K562 (cell line): Measurements from ENCODE around the gene ANKRD44. TPM values are rescaled to one million over a fixed set of nuclear protein-coding genes. Genes with fewer than 3 reads are reported as not detected.

Experiments
- ATAC-seq: fragments of 200-7000 bp; cut with Tn5 transposase; 3 replicates; pipeline ENCODE4 v1.9.1; 2020; ENCODE audit warnings: moderate library complexity
- BruUV-seq: library from RNA; stranded (reverse); fragments of 400-500 nt; replicated peaks from 2 replicates; lab custom pipeline; 2021; lab: Mats Ljungman, UMichigan
- CTCF ChIA-PET: fragments of 300-600 bp; formaldehyde crosslinking; extraction: SDS; loops from one replicate; lab custom pipeline; 2021; ENCODE audit warnings: low intra/inter-chr PET ratio; lab: Yijun Ruan, JAX
- POLR2A ChIA-PET: fragments of 300-600, 350-650 bp; sonication (Branson Sonifier 250); formaldehyde crosslinking; extraction: SDS; loops from one replicate; lab custom pipeline; 2021; ENCODE audit warnings: antibody characterized with exemption, inconsistent platforms; lab: Yijun Ruan, JAX
- DNase-seq, 4 experiments: peaks; one replicate each; pipeline versions ENCODE4 v3.0.0 to v3.0.0-alpha.2; 2011 to 2018; ENCODE audit warnings: low spot score in 3 of 4, mixed read lengths in 3 of 4; ENCODE audit errors: extremely low read depth in 1 of 4
- FAIRE-seq: peaks from 2 replicates; lab custom pipeline; 2011; peaks lifted over from hg19 to GRCh38; lab: Jason Lieb, UNC
- H2AFZ ChIP-seq: 2 replicates; pipeline ENCODE4 v1.6.0; 2011; ENCODE audit warnings: low read depth, low read length, control low read depth, inconsistent platforms
- H3K27ac ChIP-seq: fragments of 200-600 bp; 3 replicates; pipeline ENCODE4 v1.8.0; 2011; ENCODE audit warnings: low read depth, mild to moderate bottlenecking, control low read depth, inconsistent platforms, low read length, moderate library complexity, mixed read lengths; ENCODE audit errors: extremely low read depth
- H3K27me3 ChIP-seq, 2 experiments: fragments of 300-600 bp in 1 of 2; 2 replicates in 1 of 2; 3 replicates in 1 of 2; pipeline versions ENCODE4 v1.6.0 to v1.8.0; 2011; ENCODE audit warnings: inconsistent platforms in 2 of 2, low read length in 2 of 2, mild to moderate bottlenecking in 1 of 2, mixed read lengths in 1 of 2, moderate library complexity in 1 of 2; ENCODE audit not compliant: control insufficient read depth in 2 of 2, insufficient read depth in 2 of 2
- H3K36me3 ChIP-seq: fragments of 300-600 bp; 3 replicates; pipeline ENCODE4 v1.8.0; 2011; ENCODE audit warnings: mild to moderate bottlenecking, low read length, inconsistent platforms; ENCODE audit not compliant: control insufficient read depth, insufficient read depth
- H3K4me1 ChIP-seq, 2 experiments: fragments of 200-600 bp in 1 of 2; replicated peaks in 1 of 2; 2 replicates in 1 of 2; 3 replicates in 1 of 2; pipeline versions ENCODE4 v1.5.1 to v1.8.0; 2011; ENCODE audit warnings: inconsistent platforms in 2 of 2, low read length in 2 of 2, mild to moderate bottlenecking in 1 of 2, mixed read lengths in 1 of 2, moderate library complexity in 1 of 2; ENCODE audit not compliant: control insufficient read depth in 2 of 2, insufficient read depth in 2 of 2
- H3K4me2 ChIP-seq: 2 replicates; pipeline ENCODE4 v1.6.1; 2011; ENCODE audit warnings: low read length, control low read depth, inconsistent platforms, mixed read lengths; ENCODE audit not compliant: insufficient read depth
- H3K4me3 ChIP-seq: fragments of 200-600 bp; sonication (generic), shearing (Covaris generic); 2 replicates; pipeline ENCODE4 v1.5.1; 2016; ENCODE audit warnings: control low read depth, inconsistent platforms
- H3K79me2 ChIP-seq: fragments of 200-600 bp; 3 replicates; pipeline ENCODE4 v1.8.0; 2011; ENCODE audit warnings: low read length, inconsistent platforms; ENCODE audit not compliant: control insufficient read depth, insufficient read depth
- H3K9ac ChIP-seq, 2 experiments: 2 replicates each; pipeline versions ENCODE4 v1.6.0 to v1.6.1; 2011; ENCODE audit warnings: low read depth in 2 of 2, low read length in 2 of 2, control low read depth in 1 of 2, inconsistent platforms in 1 of 2, mild to moderate bottlenecking in 1 of 2, mixed read lengths in 1 of 2; ENCODE audit not compliant: insufficient read depth in 1 of 2
- H3K9me1 ChIP-seq: one replicate; pipeline ENCODE4 v1.6.0; 2011; ENCODE audit warnings: inconsistent platforms, mild to moderate bottlenecking, low read length, moderate library complexity; ENCODE audit not compliant: control insufficient read depth, insufficient read depth
- H3K9me3 ChIP-seq: replicated peaks from 2 replicates; pipeline ENCODE4 v1.5.1; 2011; ENCODE audit warnings: low read depth, low read length, inconsistent platforms; ENCODE audit not compliant: control insufficient read depth, insufficient read depth
- H4K20me1 ChIP-seq: replicated peaks from 2 replicates; pipeline ENCODE4 v1.6.1; 2011; ENCODE audit warnings: low read length, inconsistent platforms, mixed read lengths; ENCODE audit not compliant: control insufficient read depth, insufficient read depth
- C11orf30 ChIP-seq: fragments of 450-650 bp; IDR thresholded peaks from 2 replicates; pipeline ENCODE4 v1.6.1; 2016; ENCODE audit warnings: low read depth, mild to moderate bottlenecking
- GTF2E2 ChIP-seq: fragments of 200-800 bp; sonication (Bioruptor generic); IDR thresholded peaks from 2 replicates; pipeline ENCODE4 v1.6.1; 2016; ENCODE audit warnings: missing genetic modification characterization, missing compliant biosample characterization
- PHTF2 ChIP-seq: fragments of 250-450 bp; sonication (Bioruptor Pico); IDR thresholded peaks from 2 replicates; pipeline ENCODE4 v1.5.0; 2021; ENCODE audit warnings: mild to moderate bottlenecking
- POLR2B ChIP-seq: fragments of 450-650 bp; IDR thresholded peaks from 2 replicates; pipeline ENCODE4 v1.6.1; 2018; ENCODE audit warnings: low read depth; ENCODE audit not compliant: partially characterized antibody
- PURB ChIP-seq: sonication (generic); formaldehyde crosslinking; IDR thresholded peaks from 2 replicates; pipeline ENCODE4 v1.9.0; 2021; ENCODE audit warnings: low read depth, mild to moderate bottlenecking, missing genetic modification reagents
- YY1 ChIP-seq, 3 experiments: IDR thresholded peaks; 2 replicates each; pipeline ENCODE4 v1.6.1; 2011; ENCODE audit warnings: low read length in 2 of 3, mild to moderate bottlenecking in 2 of 3, moderate library complexity in 2 of 3, borderline replicate concordance in 1 of 3, control low read depth in 1 of 3, low read depth in 1 of 3; ENCODE audit not compliant: insufficient read depth in 3 of 3, insufficient replicate concordance in 2 of 3, control insufficient read depth in 1 of 3, insufficient read length in 1 of 3; ENCODE audit errors: extremely low read depth in 1 of 3
- ZFP30 ChIP-seq: fragments of 250-450 bp; sonication (Bioruptor Pico); IDR thresholded peaks from 2 replicates; pipeline ENCODE4 v1.8.0; 2022; ENCODE audit warnings: moderate library complexity, mild to moderate bottlenecking, inconsistent platforms, borderline replicate concordance
- ZNF316 ChIP-seq: fragments of 450-650 bp; IDR thresholded peaks from 2 replicates; pipeline ENCODE4 v1.6.1; 2016
- ZNF57 ChIP-seq: fragments of 450-650 bp; formaldehyde crosslinking; IDR thresholded peaks from 2 replicates; pipeline ENCODE4 v1.4.0; 2020; ENCODE audit warnings: mild to moderate bottlenecking, moderate library complexity
- whole genome bisulfite sequencing: fragments of 100-300 bp; shearing (Covaris generic); methylation state at CpG from one replicate; pipeline ENCODE4 v1.1.6; 2016; ENCODE audit warnings: low coverage, mixed read lengths; ENCODE audit not compliant: insufficient coverage; ENCODE audit errors: missing lambda C conversion rate; 5-methylcytosine and 5-hydroxymethylcytosine counted together
- in situ Hi-C: fragments of 300-500 bp; cut with MboI; formaldehyde crosslinking; loops from 4 replicates; pipeline ENCODE4 v1.15.0; 2018; ENCODE audit warnings: inconsistent platforms, mixed read lengths
- intact Hi-C: fragments of 100-400 bp; cut with micrococcal nuclease; formaldehyde crosslinking; loops from 2 replicates; pipeline ENCODE4 v1.14.2; 2022
- polyA plus RNA-seq, 8 experiments: library from polyadenylated mRNA; depleted of rRNA in 4 of 8; stranded (reverse) in 5 of 8; unstranded in 3 of 8; fragments of >200 nt; fragmentation: Nextera tagmentation in 2 of 8; fragmentation: Illumina TruSeq in 1 of 8; extraction: Ambion mirVana in 2 of 8; extraction: Trizol in 1 of 8; gene quantifications; 2 replicates each; pipeline versions ENCODE4 v1.2.1 to v1.2.3, GENCODE V29; 2011 to 2014; ENCODE audit warnings: inconsistent platforms in 1 of 8, missing spikeins in 1 of 8
- total RNA-seq, 7 experiments: library from RNA; depleted of rRNA in 6 of 7; stranded (reverse); fragments of >200 nt in 6 of 7; fragmentation: Illumina TruSeq in 2 of 7; extraction: Trizol in 2 of 7; gene quantifications; 2 replicates each; pipeline versions ENCODE4 v1.2.1 to v1.2.3, GENCODE V29; 2011 to 2021; ENCODE audit warnings: low replicate concordance in 1 of 7
- TF ChIP-seq, protein P1 (sequence below): IDR thresholded peaks from 3 replicates; pipeline ENCODE4 v1.6.1; 2011; ENCODE audit warnings: borderline replicate concordance, mild to moderate bottlenecking; ENCODE audit not compliant: insufficient read length, insufficient read depth

Gene ANKRD44
- total and polyA plus RNA-seq, 9 of the 15 experiments (the other 6 are each of a cell fraction or from before 2014, with no cell fraction given): 0.03 to 0.64 (median 0.07) TPM; not detected in 3

DNA sequence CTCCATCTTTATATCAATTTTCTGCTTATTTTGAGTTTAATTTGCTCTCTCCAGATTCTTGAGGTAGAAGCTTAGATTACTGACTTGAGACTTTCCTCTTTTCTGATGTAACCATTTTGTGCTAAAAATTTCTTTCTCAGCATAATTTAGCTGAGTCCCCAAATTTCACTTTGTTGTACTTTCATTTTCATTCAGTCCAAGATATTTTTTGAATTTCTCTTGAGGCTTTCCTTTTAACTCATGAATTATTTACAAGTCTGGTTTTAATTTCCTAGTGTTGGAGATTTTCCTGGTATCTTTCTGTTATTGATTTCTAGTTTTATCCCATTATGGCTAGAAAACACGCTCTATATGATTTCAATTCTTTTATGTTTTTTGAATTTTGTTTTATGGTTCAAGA, 239.4 kb downstream of the ANKRD44 start:
- Histone ChIP-seq H2AFZ (no peak overlapping the region), H3K36me3 (no peaks in the 10 kb centered on the region)
- peak; percentile 55 for TF ChIP-seq ZNF316
- TF ChIP-seq C11orf30: peak; percentile 27; the same call in 1 of the 2 replicates
- no peak for TF ChIP-seq ZNF57 (CRISPR knock-in tag)
- TF ChIP-seq, all 486 proteins: peak for 2
- no peak for DNase-seq
- ChIA-PET CTCF (no interaction called here), POLR2A (no interaction called here)
- Histone ChIP-seq H3K9me3 (no peaks in the 10 kb centered on the region), H3K4me3 (no peak overlapping the region), H3K9ac (no peak overlapping the region), H4K20me1 (no peaks in the 10 kb centered on the region), H3K27ac (no peak overlapping the region), H3K79me2 (no peaks in the 10 kb centered on the region), H3K27me3 (no peaks in the 10 kb centered on the region), H3K4me2 (no peak overlapping the region), H3K4me1 (no peaks in the 10 kb centered on the region), H3K9me1 (no peaks in the 10 kb centered on the region)
- FAIRE-seq: no peak
- in situ Hi-C loops (no loop called here), intact Hi-C loops (loop anchor here (10.0 kb wide), 1 partner anchor 304 kb away; no protein-coding TSS in a partner anchor)
- BruUV-seq: no TSS peak
- WGBS: 0% methylated on average over 1 of the region's 1 CpG
- no peak for ATAC-seq

DNA sequence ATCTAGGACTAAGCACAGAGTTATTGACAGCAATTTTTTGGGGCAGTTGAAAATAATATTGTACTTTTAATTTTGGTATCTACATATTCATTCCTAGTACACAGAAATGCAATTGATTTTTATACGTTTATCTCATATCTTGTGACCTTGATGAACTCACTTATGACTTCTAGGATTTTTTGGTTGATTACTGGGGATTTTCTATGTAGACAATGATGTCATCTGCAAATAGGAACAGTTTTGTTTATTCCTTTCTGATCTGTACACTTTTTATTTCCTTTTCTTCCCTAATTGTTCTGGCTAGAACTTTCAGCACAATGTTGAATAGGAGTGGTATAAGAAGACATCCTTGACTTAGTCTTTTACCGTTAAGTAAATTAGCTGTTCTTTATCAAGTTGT, 240.6 kb downstream of the ANKRD44 start:
- no peak overlapping the region for H3K27ac ChIP-seq
- H3K4me3 ChIP-seq: no peak overlapping the region
- FAIRE-seq (no peak), DNase-seq (no peak), ATAC-seq (no peak)
- H3K9me3 ChIP-seq: no peaks in the 10 kb centered on the region
- no peaks in the 10 kb centered on the region for H3K79me2 ChIP-seq
- no TSS peak for BruUV-seq
- no peak overlapping the region for H3K9ac ChIP-seq
- intact Hi-C loops (loop anchor here (10.0 kb wide), 1 partner anchor 305 kb away; no protein-coding TSS in a partner anchor), in situ Hi-C loops (no loop called here)
- no peaks in the 10 kb centered on the region for H3K4me1 ChIP-seq
- no peak for TF ChIP-seq YY1 (IDR thresholded peaks at IDR 0.05; ENCODE audit: borderline replicate concordance in 1 of 3, control insufficient read depth in 1 of 3, extremely low read depth in 1 of 3, insufficient read depth in 3 of 3, insufficient read length in 1 of 3, insufficient replicate concordance in 2 of 3, low read depth in 1 of 3, low read length in 2 of 3)
- TF ChIP-seq PURB (CRISPR knock-in tag): no peak
- TF ChIP-seq POLR2B: no peak
- no peak for TF ChIP-seq PHTF2 (CRISPR knock-in tag)
- TF ChIP-seq, protein P1, sequence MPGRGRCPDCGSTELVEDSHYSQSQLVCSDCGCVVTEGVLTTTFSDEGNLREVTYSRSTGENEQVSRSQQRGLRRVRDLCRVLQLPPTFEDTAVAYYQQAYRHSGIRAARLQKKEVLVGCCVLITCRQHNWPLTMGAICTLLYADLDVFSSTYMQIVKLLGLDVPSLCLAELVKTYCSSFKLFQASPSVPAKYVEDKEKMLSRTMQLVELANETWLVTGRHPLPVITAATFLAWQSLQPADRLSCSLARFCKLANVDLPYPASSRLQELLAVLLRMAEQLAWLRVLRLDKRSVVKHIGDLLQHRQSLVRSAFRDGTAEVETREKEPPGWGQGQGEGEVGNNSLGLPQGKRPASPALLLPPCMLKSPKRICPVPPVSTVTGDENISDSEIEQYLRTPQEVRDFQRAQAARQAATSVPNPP: no peak
- no peak for TF ChIP-seq ZFP30 (CRISPR knock-in tag)
- no peak for TF ChIP-seq GTF2E2 (tag)
- POLR2A ChIA-PET: no interaction called here
- H3K4me2 ChIP-seq: no peak overlapping the region
- CTCF ChIA-PET: no interaction called here
- no peaks in the 10 kb centered on the region for H3K27me3 ChIP-seq
- H2AFZ ChIP-seq: no peak overlapping the region
- 0% methylated on average over 2 of the region's 2 CpGs for whole genome bisulfite sequencing
- H3K9me1 ChIP-seq: no peaks in the 10 kb centered on the region
- H4K20me1 ChIP-seq: no peaks in the 10 kb centered on the region
- no peaks in the 10 kb centered on the region for H3K36me3 ChIP-seq
